ENCODE measurements around the gene SLC1A7.

Gene SLC1A7

GRCh38 chr1:53135735-53136114, 6.7 kb downstream of the SLC1A7 start:
- H3K4me3 ChIP-seq (ENCODE audit: low read length) = no peak overlapping the region
- no peak for TF ChIP-seq CTCF (IDR thresholded peaks at IDR 0.05; ENCODE audit: insufficient read depth, low read depth, low read length, missing control alignments)
- no peak for DNase-seq (ENCODE audit: low read depth)

- DNase-seq (ENCODE audit: low read depth) = peak; percentile 8
- no peak overlapping the region for H3K4me3 ChIP-seq (ENCODE audit: low read length)
- no peak for TF ChIP-seq CTCF (IDR thresholded peaks at IDR 0.05; ENCODE audit: insufficient read depth, low read depth, low read length, missing control alignments)
Observed at GRCh38 chr1:53134961-53135734, 7.3 kb downstream of the SLC1A7 start.

GRCh38 chr1:53134042-53134485, 8.4 kb downstream of the SLC1A7 start:
- no peak for TF ChIP-seq CTCF (IDR thresholded peaks at IDR 0.05; ENCODE audit: insufficient read depth, low read depth, low read length, missing control alignments)

GRCh38 chr1:53133261-53134041, 9.0 kb downstream of the SLC1A7 start:
- TF ChIP-seq CTCF (IDR thresholded peaks at IDR 0.05; ENCODE audit: insufficient read depth, low read depth, low read length, missing control alignments) = no peak
- DNase-seq (ENCODE audit: low read depth) = no peak

More at GRCh38 chr1:53134042-53134485, 8.4 kb downstream of the SLC1A7 start:
- H3K4me3 ChIP-seq (ENCODE audit: low read length) = no peak overlapping the region
- DNase-seq (ENCODE audit: low read depth) = no peak

GRCh38 chr1:53132176-53132575, 10.3 kb downstream of the SLC1A7 start:
- no peak for DNase-seq (ENCODE audit: low read depth)
- H3K4me3 ChIP-seq (ENCODE audit: low read length) = no peak overlapping the region
- TF ChIP-seq CTCF (IDR thresholded peaks at IDR 0.05; ENCODE audit: insufficient read depth, low read depth, low read length, missing control alignments) = no peak

More at GRCh38 chr1:53133261-53134041, 9.0 kb downstream of the SLC1A7 start:
- no peak overlapping the region for H3K4me3 ChIP-seq (ENCODE audit: low read length)

- no peak for TF ChIP-seq CTCF (IDR thresholded peaks at IDR 0.05; ENCODE audit: insufficient read depth, low read depth, low read length, missing control alignments)
- H3K4me3 ChIP-seq (ENCODE audit: low read length) = no peak overlapping the region
- no peak for DNase-seq (ENCODE audit: low read depth)
Observed at GRCh38 chr1:53131590-53131938, 10.9 kb downstream of the SLC1A7 start.
